Measurements from ENCODE around the gene ADGRL3.

ADGRL3 gene

DNA sequence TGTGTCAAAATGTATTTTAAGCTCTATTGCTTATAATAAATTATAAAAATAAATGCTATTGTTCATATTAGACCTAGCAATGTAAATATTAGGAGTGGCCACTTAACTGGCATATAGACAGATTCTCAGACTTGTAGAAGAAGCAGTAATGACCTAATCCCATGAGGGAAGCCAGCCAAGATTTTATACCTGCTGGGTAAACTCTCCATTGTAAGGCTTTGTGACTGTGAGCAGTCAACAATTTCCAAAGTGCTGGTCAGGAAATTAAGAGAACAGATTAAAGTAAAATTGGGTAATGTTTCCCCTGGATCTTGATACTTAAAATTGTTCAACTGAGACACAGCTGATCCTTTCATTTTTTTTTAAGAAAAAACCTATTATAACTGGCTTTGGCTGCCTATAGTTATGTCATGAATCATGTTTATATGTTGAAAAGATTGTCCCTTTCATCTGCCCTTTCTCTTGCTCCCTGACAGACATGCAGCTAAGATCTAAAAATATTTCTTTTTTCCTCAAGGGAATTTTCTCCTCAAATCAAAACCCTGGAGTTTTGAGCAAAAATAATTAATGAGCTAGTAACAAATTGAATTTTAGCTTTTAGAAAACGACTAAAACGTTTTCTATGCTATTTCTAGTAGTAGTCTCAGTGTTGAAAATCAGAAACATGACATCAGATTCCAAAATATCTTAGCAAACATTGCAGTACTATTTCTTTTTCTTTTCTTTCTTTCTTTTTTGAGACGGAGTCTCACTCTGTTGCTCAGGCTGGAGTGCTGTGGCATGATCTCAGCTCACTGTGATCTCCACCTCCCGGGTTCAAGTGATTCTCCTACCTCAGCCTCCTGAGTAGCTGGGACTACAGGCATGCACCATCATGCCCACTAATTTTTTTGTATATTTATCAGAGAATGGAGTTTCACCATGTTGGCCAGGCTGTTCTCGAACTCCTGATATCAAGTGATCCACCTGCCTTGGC, 77.9 kb downstream of the ADGRL3 start:
- Mint-ChIP-seq H3K36me3 (ENCODE audit: low read depth) (no peaks in the 10 kb centered on the region), H3K9me3 (peaks cover 14% of the 10 kb centered on the region), H3K27ac (no peak overlapping the region), H3K4me3 (no peak overlapping the region), H3K4me1 (ENCODE audit: low read depth) (no peaks in the 10 kb centered on the region), H3K27me3 (no peaks in the 10 kb centered on the region)

DNA sequence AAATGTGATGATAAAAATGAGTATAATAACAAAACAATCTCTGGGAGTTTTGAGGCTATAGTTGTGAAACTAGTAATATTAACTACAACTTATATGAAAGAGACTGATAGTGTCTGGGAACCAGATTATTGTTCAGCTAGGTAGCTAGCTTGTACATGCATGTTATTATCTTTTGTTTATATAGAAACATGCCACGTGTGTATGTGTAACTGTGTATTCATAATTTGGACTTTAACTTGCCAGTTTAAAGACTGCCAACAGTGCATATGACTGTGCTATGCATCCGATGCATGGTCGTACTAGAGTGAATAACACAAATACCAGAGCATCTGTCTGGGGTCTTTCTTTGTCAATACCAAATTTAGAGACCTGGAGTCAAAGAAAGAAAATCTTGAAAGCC, 92.2 kb downstream of the ADGRL3 start:
- H3K4me1 Mint-ChIP-seq (ENCODE audit: low read depth): no peaks in the 10 kb centered on the region
- no peaks in the 10 kb centered on the region for H3K9me3 Mint-ChIP-seq
- H3K4me3 Mint-ChIP-seq: no peak overlapping the region
- H3K36me3 Mint-ChIP-seq (ENCODE audit: low read depth): no peaks in the 10 kb centered on the region
- H3K27me3 Mint-ChIP-seq: no peaks in the 10 kb centered on the region
- H3K27ac Mint-ChIP-seq: no peak overlapping the region

DNA sequence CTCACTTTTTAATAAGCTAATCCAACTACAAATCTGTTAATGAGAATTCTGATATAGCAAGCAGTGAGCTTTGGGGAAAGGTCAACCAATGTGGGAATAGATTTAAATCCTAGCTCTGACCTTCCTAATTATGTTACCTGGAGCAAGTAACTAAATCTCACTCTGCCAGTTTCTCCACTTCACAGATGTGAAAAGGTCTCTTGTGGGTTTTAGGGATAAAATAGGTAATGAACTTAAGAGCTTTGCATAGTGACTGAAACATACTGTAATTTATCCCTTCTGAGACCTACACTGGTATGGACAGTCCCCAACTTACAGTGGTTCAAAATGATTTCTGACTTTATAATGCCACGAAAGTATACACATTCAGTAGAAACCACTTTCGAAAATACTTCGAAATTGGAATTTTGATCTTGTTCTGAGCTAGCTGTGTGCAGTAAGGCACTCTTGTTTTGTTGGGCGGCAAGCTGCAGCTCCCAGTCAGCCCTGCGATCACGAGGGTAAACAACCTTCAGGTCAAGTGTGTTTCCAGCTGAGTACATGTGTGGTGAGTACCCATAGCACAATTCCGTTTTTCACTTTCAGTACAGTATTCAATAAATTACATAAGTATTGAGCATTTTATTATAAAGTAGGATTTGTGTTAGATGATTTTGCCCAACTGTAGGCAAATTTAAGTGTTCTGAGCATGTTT, 93.7 kb downstream of the ADGRL3 start:
- H3K27ac Mint-ChIP-seq: no peak overlapping the region
- no peaks in the 10 kb centered on the region for H3K9me3 Mint-ChIP-seq
- no peak overlapping the region for H3K4me3 Mint-ChIP-seq
- H3K36me3 Mint-ChIP-seq (ENCODE audit: low read depth): no peaks in the 10 kb centered on the region
- no peaks in the 10 kb centered on the region for H3K27me3 Mint-ChIP-seq
- no peaks in the 10 kb centered on the region for H3K4me1 Mint-ChIP-seq (ENCODE audit: low read depth)

DNA sequence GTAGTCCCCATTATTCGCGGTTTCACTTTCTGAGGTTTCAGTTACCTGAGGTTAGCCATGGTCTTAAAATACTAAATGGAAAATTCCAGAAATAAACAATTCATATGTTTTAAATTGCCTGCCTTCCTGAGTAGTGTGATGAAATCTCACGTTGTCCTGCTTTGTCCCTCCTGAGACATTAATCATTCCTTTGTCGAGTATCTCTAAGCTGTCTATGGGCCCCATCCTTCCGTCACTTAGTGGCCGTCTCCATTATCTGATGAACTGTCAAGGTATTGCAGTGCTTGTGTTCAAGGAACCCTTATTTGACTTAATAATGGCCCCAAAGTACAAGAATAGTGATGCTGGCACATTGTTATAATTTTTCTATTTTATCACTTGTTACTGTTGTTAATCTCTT, 94.8 kb downstream of the ADGRL3 start:
- no peaks in the 10 kb centered on the region for H3K9me3 Mint-ChIP-seq

DNA sequence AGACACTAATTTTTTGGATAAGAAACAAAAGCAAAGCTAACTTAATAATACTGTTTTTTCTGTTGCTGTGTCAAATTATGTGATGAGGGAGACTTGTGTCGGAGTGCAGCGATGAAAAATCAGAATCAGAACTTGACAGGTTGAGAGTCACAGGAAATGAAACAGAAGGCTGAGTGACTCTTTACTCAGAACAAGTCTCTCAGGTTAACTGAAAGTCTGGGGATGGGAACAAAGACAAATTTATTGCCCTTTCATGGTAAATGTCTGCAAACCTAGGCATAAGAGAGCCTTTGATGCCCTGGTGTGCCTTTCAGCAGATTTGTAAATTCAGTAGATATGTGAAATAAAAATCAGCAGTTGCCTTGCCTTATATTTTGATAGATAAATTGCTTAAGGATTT, 96.0 kb downstream of the ADGRL3 start:
- H3K27me3 Mint-ChIP-seq: no peaks in the 10 kb centered on the region
- H3K27ac Mint-ChIP-seq: no peak overlapping the region
- H3K4me1 Mint-ChIP-seq (ENCODE audit: low read depth): no peaks in the 10 kb centered on the region

More for the DNA sequence above, 94.8 kb downstream of the ADGRL3 start:
- Mint-ChIP-seq H3K4me1 (ENCODE audit: low read depth) (no peaks in the 10 kb centered on the region), H3K36me3 (ENCODE audit: low read depth) (no peaks in the 10 kb centered on the region), H3K4me3 (no peak overlapping the region), H3K27ac (no peak overlapping the region), H3K27me3 (no peaks in the 10 kb centered on the region)

DNA sequence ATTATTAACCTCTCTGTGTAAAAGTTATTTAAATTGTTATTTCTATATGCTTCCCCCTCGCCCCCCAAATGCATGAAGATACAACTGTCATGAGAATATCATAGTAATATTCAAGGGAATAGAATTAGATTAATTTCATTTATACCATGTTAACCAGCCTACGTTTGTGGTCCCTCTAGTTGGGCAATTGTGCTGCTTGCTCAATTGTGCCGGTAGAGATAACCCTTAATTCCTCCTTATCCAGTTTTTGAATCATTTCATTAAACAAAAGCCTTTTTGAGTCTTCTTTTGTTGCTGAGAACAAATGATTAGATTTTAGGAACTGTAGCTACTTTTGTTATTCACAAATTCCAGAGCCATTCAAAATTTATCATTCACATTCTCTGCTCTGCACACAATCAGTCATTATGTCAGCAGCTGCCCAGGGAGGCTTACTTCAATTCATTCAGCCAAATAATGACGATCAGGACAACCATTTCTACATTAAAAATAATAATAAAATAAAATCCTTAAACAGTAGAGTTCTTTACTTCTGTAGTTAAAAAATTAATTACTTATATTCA, 98.1 kb downstream of the ADGRL3 start:
- no peaks in the 10 kb centered on the region for H3K36me3 Mint-ChIP-seq (ENCODE audit: low read depth)
- H3K4me3 Mint-ChIP-seq: no peak overlapping the region
- no peak overlapping the region for H3K27ac Mint-ChIP-seq
- H3K4me1 Mint-ChIP-seq (ENCODE audit: low read depth): no peaks in the 10 kb centered on the region
- no peaks in the 10 kb centered on the region for H3K9me3 Mint-ChIP-seq
- H3K27me3 Mint-ChIP-seq: no peaks in the 10 kb centered on the region

More for the DNA sequence above, 96.0 kb downstream of the ADGRL3 start:
- no peaks in the 10 kb centered on the region for H3K9me3 Mint-ChIP-seq
- no peak overlapping the region for H3K4me3 Mint-ChIP-seq
- H3K36me3 Mint-ChIP-seq (ENCODE audit: low read depth): no peaks in the 10 kb centered on the region

DNA sequence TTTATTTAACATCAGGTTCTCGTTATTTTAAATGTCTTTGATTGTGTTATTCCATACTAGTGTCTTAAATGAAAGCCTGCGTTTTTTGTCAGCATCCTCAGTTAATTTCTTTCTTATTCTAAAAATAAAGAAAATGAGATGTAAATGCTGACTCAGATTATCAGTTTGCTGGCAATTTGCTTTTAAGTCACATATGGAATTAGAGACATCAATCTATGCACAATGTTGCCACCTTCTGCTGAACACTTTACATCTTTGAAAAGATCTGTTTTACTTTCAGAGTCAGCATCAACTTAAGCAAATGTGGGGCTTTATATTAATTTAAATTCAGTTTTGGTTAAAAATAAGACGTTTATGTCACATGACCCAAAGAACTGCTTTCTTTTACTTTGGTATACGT, 99.2 kb downstream of the ADGRL3 start:
- Mint-ChIP-seq H3K27ac (no peak overlapping the region), H3K4me3 (no peak overlapping the region), H3K36me3 (ENCODE audit: low read depth) (no peaks in the 10 kb centered on the region), H3K9me3 (no peaks in the 10 kb centered on the region), H3K4me1 (ENCODE audit: low read depth) (no peaks in the 10 kb centered on the region), H3K27me3 (no peaks in the 10 kb centered on the region)

DNA sequence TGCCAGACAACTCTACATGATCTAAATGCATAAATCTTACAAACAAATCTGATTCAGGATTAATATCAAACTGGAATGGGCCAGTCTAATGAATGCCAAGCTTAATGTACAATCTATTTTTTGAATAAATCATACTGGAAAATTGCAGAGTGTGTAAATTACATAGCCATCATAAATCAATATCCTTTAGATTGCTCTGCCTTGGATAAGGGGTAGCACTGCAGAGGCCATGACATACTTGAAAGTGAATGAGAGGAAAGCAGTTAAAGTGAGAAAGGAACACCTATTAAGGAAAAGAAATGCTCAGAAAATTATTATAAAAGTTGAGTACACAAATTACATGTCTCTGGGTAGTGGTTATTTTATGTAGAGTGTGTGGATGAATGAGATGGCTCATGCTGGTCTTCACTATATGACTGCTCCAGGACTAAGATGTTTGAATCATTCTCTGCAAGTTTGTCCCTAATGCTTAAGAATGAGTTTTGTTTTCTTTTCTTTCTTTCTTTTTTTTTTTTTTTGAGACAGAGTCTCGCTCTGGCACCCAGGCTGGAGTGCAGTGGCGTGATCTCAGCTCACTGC, 100.2 kb downstream of the ADGRL3 start:
- Mint-ChIP-seq H3K27ac (no peak overlapping the region), H3K4me3 (no peak overlapping the region), H3K36me3 (ENCODE audit: low read depth) (no peaks in the 10 kb centered on the region), H3K27me3 (no peaks in the 10 kb centered on the region), H3K4me1 (ENCODE audit: low read depth) (no peaks in the 10 kb centered on the region), H3K9me3 (peaks cover under 1% of the 10 kb centered on the region)

DNA sequence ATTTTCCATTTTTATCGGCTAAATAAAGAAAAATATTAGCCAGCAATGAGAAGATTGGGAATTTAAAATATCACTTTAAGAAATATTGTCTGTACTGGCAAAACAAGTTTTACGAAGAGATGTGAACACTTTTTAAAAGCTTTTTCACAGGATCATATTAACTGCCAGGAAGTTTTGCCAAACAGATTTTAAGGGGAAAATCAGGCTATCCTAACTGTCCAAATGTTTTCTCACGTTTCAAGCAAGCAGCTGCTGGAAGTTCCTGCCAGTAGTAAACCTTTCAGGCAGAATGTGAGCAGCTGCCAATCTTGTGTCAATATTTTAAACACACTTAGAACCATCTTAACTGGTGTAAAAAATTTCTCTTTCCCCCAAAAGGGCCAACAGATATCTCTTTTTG, 101.1 kb downstream of the ADGRL3 start:
- no peaks in the 10 kb centered on the region for H3K4me1 Mint-ChIP-seq (ENCODE audit: low read depth)
- no peak overlapping the region for H3K4me3 Mint-ChIP-seq
- H3K27me3 Mint-ChIP-seq: no peaks in the 10 kb centered on the region
- peaks cover 4% of the 10 kb centered on the region for H3K9me3 Mint-ChIP-seq
- H3K27ac Mint-ChIP-seq: no peak overlapping the region
- H3K36me3 Mint-ChIP-seq (ENCODE audit: low read depth): no peaks in the 10 kb centered on the region

DNA sequence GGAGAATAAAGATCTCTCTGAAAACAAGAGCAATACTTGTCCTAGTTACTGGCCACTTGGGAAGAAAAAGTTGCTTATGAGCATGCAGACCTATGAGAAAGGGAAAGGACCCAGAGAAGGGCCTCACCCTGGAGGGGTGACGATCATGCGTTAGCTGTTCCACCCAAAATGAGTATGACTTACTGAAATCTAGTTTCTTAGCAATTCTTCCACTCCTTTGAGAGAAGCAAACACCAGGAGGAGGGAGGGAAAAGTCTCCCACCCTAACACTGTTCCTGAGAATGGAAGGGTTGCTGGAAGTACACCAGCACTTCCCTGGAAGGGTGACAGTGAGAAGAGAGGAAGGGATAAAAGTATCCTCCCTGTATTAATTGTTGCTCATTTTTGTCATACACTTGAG, 107.9 kb downstream of the ADGRL3 start:
- no peaks in the 10 kb centered on the region for H3K4me1 Mint-ChIP-seq (ENCODE audit: low read depth)
- H3K27ac Mint-ChIP-seq: no peak overlapping the region
- no peak overlapping the region for H3K4me3 Mint-ChIP-seq
- peaks cover 18% of the 10 kb centered on the region for H3K9me3 Mint-ChIP-seq
- H3K27me3 Mint-ChIP-seq: no peaks in the 10 kb centered on the region
- H3K36me3 Mint-ChIP-seq (ENCODE audit: low read depth): no peaks in the 10 kb centered on the region

DNA sequence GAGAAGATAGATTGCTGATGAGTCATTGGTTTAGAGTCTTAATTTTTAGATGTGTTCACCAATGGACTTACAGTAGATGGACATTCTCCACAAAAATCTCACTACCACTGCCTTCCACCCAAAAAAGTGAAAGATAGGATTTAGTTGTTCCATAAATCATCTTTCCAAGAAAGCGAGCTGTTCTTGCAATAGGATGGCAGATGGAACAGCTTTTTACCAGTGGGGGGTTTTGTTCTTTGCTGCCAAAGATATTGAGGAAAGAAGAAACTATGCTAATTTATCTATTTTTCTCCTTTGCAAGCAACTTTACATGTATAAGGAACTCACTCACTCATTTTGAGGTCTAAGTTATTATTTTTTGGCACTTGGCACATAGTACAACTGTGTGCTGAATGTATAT, 109.5 kb downstream of the ADGRL3 start:
- Mint-ChIP-seq H3K4me1 (ENCODE audit: low read depth) (no peaks in the 10 kb centered on the region), H3K4me3 (no peak overlapping the region), H3K9me3 (peaks cover 22% of the 10 kb centered on the region), H3K27me3 (no peaks in the 10 kb centered on the region), H3K36me3 (ENCODE audit: low read depth) (no peaks in the 10 kb centered on the region), H3K27ac (no peak overlapping the region)

DNA sequence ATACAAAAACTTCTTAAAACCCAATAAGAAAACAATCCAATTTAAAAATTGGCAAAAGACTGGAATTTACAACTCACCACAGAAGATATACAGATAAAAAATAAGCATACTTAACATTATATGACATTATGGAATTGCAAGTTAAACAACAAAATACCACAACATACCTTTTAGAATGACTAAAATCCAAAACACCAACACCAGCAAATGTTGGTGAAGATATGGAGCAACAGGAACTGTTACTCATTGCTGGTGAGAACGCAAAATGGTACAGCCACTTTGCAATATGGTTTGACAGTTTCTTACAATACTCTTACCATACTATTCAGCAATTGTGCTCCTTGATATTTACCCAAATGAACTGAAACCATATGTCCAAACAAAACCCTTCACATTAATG, 112.4 kb downstream of the ADGRL3 start:
- Mint-ChIP-seq H3K36me3 (ENCODE audit: low read depth) (no peaks in the 10 kb centered on the region), H3K4me3 (no peak overlapping the region), H3K27ac (no peak overlapping the region), H3K9me3 (peaks cover 17% of the 10 kb centered on the region), H3K27me3 (no peaks in the 10 kb centered on the region), H3K4me1 (ENCODE audit: low read depth) (no peaks in the 10 kb centered on the region)

DNA sequence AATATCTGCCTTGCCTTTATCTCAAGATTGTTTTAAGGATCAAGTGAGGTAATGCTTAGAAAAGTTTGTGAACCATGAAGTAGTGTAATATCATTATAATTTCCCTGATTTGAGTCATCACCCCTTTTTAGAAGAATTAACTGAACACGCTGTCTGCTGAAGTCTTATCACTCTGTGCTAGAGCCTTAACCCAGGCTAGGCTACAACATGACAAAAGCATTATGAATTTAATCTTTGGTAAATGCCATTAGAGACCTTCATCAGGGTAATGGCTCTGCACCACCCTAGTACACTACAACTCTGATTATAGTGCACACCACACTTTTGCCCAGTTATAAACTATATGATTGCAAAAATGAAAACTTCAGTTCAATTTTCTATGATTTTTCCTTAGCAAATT, 118.3 kb downstream of the ADGRL3 start:
- peaks cover 17% of the 10 kb centered on the region for H3K9me3 Mint-ChIP-seq
- H3K36me3 Mint-ChIP-seq (ENCODE audit: low read depth): no peaks in the 10 kb centered on the region
- H3K27me3 Mint-ChIP-seq: no peaks in the 10 kb centered on the region
- H3K27ac Mint-ChIP-seq: no peak overlapping the region
- H3K4me3 Mint-ChIP-seq: no peak overlapping the region
- H3K4me1 Mint-ChIP-seq (ENCODE audit: low read depth): no peaks in the 10 kb centered on the region

DNA sequence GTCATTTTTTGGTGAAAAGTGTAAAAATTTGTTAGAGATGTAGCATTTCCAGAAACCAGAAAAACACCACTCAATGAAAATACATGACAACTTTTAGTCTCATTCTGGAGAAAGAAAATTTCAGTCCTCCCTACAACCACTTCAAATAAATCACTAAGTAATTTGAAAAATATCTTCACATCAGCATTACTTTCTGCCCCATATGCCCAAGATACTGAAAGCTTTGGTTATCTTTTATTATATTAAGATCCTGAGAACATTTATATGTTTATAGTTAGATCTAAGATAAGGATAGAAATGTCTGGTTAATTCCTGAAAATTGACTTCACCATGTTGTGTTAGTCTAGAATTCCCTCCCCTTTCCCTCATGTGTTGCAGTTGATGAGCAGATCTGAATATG, 119.0 kb downstream of the ADGRL3 start:
- Mint-ChIP-seq H3K9me3 (peaks cover 25% of the 10 kb centered on the region), H3K4me1 (ENCODE audit: low read depth) (no peaks in the 10 kb centered on the region), H3K36me3 (ENCODE audit: low read depth) (no peaks in the 10 kb centered on the region), H3K4me3 (no peak overlapping the region), H3K27me3 (no peaks in the 10 kb centered on the region), H3K27ac (no peak overlapping the region)

DNA sequence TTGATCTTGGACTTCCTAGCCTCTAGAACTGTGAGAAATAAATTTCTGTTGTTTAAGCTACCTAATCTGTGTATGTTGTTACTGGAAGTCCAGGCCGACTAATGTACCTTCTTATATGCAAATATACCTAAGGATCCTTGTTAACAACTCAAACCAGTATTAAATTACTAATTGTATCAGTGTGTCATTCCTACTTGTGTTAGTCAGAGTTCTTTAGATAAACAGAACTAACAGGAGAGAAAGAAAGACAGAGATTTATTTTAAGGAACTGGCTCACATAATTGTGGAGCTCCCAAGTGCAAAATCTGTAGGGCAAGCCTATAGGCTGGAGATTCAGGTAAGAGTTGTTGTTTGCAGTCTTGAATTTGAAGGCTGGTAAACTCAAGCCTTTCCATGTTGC, 120.0 kb downstream of the ADGRL3 start:
- Mint-ChIP-seq H3K4me1 (ENCODE audit: low read depth) (no peaks in the 10 kb centered on the region), H3K4me3 (no peak overlapping the region), H3K27ac (no peak overlapping the region), H3K9me3 (peaks cover 19% of the 10 kb centered on the region), H3K36me3 (ENCODE audit: low read depth) (no peaks in the 10 kb centered on the region), H3K27me3 (no peaks in the 10 kb centered on the region)

Data from stimulated activated naive CD8-positive, alpha-beta T cell treated with anti-CD3 and anti-CD28 coated beads, Interleukin-15, Interleukin-2, amounts not matched to agents 100 ng/mL and 50 ng/mL, for 24 hours (primary cell).